NCI-H1105 (cell line): ENCODE measurements around the gene DDAH1.
A peak's percentile ranks its signal among the peaks of the same experiment; 100 is the strongest.

Experiments
- DNase-seq: peaks from one replicate; lab custom pipeline; 2025; lab: John Stamatoyannopoulos, UW

The DDAH1 gene

GRCh38 chr1:85303440-85304162 is 161.4 kb downstream of the DDAH1 start:
- DNase-seq, result no peak

DNA sequence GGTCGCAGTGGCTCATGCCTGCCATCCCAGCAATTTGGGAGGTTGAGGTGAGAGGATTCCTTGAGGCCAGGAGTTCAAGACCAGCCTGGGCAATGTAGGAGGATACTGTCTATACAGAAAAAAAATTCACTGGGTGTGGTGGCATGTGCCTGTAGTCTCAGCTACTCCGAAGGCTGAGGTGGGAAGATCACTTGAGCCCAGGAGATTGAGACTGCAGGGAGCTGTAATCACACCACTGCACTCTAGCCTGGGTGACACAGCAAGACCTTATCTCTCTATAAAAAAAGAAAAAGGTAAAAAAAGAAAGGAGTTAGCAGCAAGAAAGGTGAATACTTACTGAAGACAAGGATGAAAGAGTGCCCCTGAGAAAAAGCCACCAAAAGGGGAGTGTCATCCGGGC is 164.8 kb downstream of the DDAH1 start:
- no peak for DNase-seq

- DNase-seq, result peak; percentile 58
Measured at GRCh38 chr1:85297855-85298629, 166.9 kb downstream of the DDAH1 start.

DNA sequence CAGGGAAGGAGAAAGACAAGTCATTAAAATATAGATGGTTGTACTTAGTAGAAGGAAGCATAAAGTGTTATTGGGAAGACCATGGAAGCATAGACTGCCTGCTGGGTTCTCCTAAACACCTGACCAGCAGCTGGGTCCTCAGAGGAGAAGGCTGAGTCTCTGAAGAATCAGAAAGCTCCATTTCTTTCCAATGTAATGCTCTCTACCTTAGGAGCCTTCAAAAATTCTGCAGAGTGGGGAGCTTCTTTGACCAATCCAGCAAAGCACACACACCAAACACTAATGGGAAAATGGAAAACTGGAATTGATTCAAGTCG is 167.5 kb downstream of the DDAH1 start:
- no peak for DNase-seq

GRCh38 chr1:85296980-85297379 is 168.0 kb downstream of the DDAH1 start:
- no peak for DNase-seq

DNA sequence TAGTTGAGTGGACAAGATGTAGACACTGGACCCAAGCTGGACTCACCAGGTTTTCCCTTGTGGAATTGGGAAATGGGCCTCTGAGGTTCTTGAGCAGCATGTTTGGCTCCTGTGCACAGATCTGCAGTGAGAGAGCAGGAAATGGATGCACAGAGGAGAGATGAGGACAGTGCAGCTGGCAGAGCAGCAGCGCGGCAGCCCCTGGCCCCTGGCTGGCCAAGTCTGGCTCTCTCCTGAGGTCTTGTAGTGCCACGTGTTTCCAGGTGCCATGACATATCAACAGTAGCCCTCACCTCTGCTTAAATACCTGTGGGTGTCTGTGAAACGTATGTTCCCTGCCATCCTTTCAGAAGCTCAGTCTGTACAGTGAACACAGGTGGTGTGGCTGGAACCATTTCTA is 169.3 kb downstream of the DDAH1 start:
- no peak for DNase-seq

- DNase-seq, result no peak
Measured at GRCh38 chr1:85295006-85295431, 169.9 kb downstream of the DDAH1 start.

- no peak for DNase-seq
Measured at GRCh38 chr1:85290826-85291225, 174.1 kb downstream of the DDAH1 start.

- DNase-seq, result no peak
Measured at GRCh38 chr1:85289848-85290335, 175.1 kb downstream of the DDAH1 start.

DNA sequence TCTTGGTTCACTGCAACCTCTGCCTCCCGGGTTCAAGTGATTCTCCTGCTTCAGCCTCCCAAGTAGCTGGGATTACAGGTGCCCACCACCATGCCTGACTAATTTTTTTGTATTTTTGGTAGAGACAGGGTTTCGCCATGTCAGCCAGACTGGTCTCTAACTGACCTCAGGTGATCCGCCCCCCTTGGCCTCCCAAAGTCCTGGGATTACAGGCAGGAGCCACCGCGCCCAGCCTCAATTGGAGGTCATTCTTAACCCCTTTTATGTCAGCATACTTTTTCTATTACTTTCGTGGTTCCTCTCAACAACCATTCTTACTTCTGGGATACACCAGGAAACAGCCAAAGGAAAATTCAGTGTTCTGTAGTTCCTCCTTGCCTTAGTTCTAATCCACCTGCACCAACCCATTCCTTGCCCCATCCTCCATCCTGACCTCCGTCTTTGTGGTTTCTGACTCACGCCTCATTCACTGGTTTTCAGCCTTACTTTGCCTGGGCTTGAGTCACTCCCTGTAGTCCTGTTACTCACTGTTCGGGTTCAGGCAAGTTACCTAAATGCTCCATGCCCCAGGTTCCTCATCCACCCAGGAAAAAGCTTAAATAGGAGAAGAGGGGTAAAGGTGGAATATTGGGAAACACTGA is 175.6 kb downstream of the DDAH1 start:
- no peak for DNase-seq

DNA sequence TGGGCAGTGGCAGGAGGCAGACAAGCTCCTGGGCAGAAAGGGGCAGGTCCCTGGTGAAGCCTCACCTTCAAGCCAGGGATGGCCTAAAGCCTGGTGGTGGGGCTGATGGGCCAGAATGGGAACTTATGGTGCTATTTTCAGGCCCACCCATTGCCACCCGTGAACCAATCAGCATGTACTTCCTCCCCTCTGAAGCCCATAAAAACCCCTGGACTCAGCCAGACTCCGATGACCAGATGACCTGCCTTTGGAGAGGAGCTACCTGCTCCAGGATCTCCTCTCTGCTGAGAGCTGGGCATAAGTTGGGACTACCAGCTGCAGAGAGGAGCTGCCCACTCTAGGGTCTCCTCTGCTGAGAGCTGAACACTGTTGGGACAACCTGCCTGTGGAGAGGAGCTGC is 180.8 kb downstream of the DDAH1 start:
- no peak for DNase-seq

- no peak for DNase-seq
Measured at GRCh38 chr1:85283475-85284199, 181.3 kb downstream of the DDAH1 start.

GRCh38 chr1:85282424-85282823 is 182.5 kb downstream of the DDAH1 start:
- DNase-seq, result no peak

DNA sequence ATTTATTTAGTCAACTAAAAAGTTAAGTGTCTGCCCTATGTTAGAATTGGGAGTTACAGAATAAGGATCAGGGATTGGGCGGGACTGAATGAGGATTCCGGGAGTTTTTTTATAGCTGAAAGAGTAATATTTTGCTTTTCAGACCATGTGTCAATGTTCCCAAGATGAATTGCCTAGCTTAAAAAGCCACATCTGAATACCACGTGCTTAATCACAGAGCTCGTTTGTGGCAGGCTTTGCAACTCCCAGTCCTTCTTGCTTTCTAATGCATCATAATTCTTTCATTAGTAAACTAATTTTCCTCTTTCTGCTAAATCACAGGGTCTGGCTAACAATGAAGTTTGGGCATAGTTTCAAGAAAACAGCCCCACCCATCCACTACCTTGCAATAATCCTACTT is 184.3 kb downstream of the DDAH1 start:
- no peak for DNase-seq

DNA sequence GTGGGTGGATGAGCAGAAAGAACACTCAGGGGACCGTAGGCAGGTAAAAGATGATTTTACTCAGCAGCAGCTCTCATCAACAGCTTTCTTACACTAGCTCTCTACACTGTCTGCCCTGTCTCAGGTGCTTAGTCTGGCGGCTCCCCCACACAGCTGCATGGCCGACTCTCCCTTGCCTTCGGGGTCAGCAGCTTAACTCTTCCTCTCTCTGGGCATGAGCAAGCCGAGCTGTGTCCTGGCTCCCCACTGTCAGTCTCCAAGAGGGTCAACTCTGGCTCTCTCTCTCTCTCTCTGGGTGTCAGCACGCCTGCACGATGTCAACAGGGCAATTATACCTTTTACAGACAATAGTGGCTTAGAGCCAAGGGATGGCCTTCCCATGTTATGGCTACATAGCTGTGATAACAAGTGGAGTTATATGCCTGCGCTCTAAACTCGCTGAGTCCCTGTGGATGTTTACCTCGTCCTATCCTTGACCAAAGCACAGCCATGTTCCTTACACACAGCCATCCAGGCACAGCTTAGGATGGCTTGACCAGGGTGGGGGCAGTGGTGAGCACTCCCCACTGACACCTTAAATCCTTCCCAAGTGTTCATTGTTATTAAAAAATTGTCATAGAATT is 185.4 kb downstream of the DDAH1 start:
- DNase-seq, result no peak

GRCh38 chr1:85278853-85279314 is 186.1 kb downstream of the DDAH1 start:
- no peak for DNase-seq

DNA sequence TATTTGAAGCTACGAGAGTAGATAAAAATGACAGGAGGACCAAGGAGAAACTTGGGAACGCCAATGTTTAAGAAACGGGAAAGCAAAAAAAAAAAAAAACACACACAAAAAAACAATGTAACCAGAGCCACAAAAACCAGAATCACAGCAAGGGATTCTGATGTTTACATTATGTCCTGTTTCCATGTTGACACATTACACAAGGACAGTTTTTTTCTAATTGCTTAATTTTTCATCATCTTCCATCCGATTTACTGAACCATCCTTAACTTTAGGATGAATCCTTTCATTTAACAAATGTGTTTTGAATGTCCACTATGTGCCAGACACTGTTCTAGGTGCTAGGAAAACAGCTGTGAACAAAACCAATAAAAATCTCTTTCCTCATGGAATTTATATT is 187.2 kb downstream of the DDAH1 start:
- no peak for DNase-seq

DNA sequence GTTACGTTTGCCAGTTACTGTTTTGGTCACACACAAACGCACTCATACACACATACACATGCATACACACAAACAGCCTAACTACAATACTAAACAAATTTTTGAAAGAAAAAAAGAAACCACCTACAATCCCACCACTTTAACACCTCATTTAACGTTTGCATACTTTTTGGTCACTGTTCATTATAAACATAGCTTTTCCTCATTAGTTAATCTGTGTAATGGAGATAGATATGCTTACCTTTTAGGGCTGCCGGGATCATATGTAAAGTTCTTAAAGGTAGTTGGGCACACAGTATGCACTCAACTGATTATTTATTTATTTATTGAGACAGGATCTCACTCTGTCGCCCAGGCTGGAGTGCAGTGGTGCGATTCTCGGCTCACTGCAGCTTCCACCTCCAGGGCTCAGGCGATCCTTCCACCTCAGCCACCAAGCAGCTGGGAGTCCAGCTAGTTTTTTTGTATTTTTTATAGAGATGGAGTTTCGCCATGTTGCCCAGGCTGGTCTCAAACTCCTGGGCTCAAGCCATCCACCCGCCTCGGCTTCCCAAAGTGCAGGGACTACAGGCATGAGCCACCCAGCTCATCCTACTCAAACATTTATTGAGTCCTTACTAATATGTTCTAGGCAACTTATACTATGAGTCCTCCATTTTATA is 187.8 kb downstream of the DDAH1 start:
- DNase-seq, result no peak

DNA sequence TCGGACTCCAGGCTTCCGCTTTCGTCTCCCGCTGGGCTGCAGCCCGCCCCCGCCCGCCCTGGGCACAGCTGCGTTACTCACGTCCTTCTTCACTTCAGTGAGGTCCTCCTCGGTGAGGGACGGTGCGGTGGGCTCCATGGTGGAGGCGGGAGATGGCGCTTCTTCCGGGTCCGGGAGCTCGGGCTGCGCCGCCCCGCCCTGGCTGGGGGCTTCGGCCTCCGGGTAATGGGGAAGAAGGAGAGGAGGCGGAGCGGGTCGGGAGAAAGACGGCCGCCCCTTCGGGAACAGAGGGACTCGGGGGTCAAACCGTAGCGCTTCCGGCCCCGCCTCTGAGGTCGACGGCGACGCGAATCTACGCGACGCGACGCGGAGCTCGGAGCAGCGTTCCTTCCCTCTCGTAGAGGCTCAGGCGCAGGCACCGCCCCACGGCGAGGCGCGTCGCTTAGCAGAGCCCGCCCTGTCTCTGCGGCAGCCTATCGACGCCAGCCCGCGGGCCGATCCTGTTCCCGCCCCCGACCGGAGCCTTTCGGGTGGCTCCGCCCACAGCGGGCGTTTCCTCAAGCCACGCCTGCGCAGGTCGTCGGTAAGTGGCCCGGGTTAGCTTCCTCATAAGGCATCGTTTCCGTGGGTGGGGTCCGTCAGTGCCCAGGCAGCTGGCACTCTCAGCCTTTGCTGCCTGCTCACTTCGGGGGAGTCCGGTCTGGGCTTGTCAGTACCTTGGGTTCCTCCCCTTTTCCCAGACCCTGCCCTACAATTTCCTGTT is 188.6 kb downstream of the DDAH1 start, which contains the start of gene BCL10:
TSS of gene BCL10 (minus strand) at position 418 of the 763 bp plus-strand sequence. CDS start at position 138, 280 bp downstream.
- peak; percentile 99 for DNase-seq

DNA sequence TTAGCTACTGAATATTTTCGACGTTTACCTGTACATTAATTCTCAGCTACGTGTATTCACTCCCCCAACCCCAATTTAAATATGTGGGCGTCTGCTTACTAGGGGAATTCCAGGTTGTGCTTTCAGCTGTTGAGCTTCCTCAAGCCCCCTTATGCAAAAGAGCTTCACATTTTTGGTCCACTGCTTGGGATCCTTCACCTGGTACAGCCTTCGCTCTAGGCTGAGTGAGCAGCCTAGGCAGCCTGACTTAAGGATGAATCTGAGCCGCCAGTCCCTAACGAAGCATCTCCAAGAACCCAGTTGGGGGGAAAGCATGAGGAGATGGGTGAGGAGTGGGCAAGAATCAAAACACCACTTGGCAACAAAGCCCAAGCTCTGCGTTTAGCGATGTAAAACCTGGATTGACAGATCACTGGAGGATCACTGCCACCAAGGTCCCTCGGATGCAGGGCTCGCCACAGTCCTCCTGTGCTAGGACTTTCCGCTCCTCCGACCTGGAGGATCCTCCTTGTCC is 189.2 kb downstream of the DDAH1 start:
- no peak for DNase-seq
